Heart right ventricle (tissue), 16 donors: ENCODE results near the gene DEFB108B. TPM values are rescaled to one million over a fixed set of nuclear protein-coding genes. Genes with fewer than 3 reads are reported as not detected.
"Not testable (repeated sequence)": the region's sequence is repeated elsewhere in the genome, so short reads cannot be mapped to it uniquely, and the experiment has no call there.

Experiments used
- ATAC-seq, 8 donors: fragments of 200-7000 bp; cut with Tn5 transposase; one replicate each; pipeline ENCODE4 v1.9.1; 2020; ENCODE audit warnings: mild to moderate bottlenecking in 8 of 8, moderate library complexity in 8 of 8, moderate number of reproducible peaks in 1 of 8
- DNase-seq, 2 donors: peaks; one replicate each; pipeline ENCODE4 v3.0.0-alpha.2; 2020
- H3K27ac ChIP-seq, 10 donors: fragments of 200-600 bp; sonication (generic) in 2 of 10; one replicate each; pipeline versions ENCODE4 v1.5.0 to v1.8.0; 2020 to 2022; ENCODE audit warnings: mild to moderate bottlenecking in 3 of 10
- H3K27me3 ChIP-seq, 7 donors: fragments of 200-600 bp; one replicate each; pipeline ENCODE4 v1.8.0; 2021 to 2022; ENCODE audit warnings: mild to moderate bottlenecking in 2 of 7
- H3K36me3 ChIP-seq, 9 donors: fragments of 200-600 bp; sonication (generic) in 1 of 9; one replicate each; pipeline versions ENCODE4 v1.5.0 to v1.8.0; 2020 to 2022; ENCODE audit warnings: mild to moderate bottlenecking in 2 of 9
- H3K4me1 ChIP-seq, 9 donors: fragments of 200-600 bp; sonication (generic) in 1 of 9; one replicate each; pipeline versions ENCODE4 v1.5.0 to v1.8.0; 2020 to 2022; ENCODE audit warnings: mild to moderate bottlenecking in 4 of 9
- H3K4me3 ChIP-seq, 10 donors: fragments of 200-600 bp; sonication (generic) in 2 of 10; one replicate each; pipeline versions ENCODE4 v1.5.0 to v1.8.0; 2020 to 2022; ENCODE audit warnings: mild to moderate bottlenecking in 7 of 10, moderate library complexity in 2 of 10
- H3K9me3 ChIP-seq, 11 donors: fragments of 200-600 bp in 10 of 11; sonication (generic) in 2 of 11; one replicate each; pipeline versions ENCODE4 v1.5.0 to v1.8.0; 2013 to 2022; ENCODE audit warnings: mild to moderate bottlenecking in 2 of 11, control low read depth in 1 of 11, moderate library complexity in 1 of 11
- CTCF ChIP-seq, 9 donors: fragments of 200-600 bp; sonication (generic) in 2 of 9; IDR thresholded peaks; one replicate each; pipeline versions ENCODE4 v1.5.0 to v1.8.0; 2021 to 2022; ENCODE audit warnings: antibody characterized with exemption in 9 of 9, mild to moderate bottlenecking in 5 of 9, moderate library complexity in 1 of 9
- WGBS, 2 donors: extraction: QIAGEN DNeasy Blood & Tissue Kit; methylation state at CpG; one replicate each; pipeline ENCODE4 v1.1.7; 2013; ENCODE audit warnings: inconsistent platforms in 1 of 2; 5-methylcytosine and 5-hydroxymethylcytosine counted together
- intact Hi-C, 10 donors: fragments of 100-400 bp; cut with DNase I; formaldehyde crosslinking; loops; one replicate each; pipeline versions ENCODE4 v1.11.1 to v1.14.2; 2022
- polyA plus RNA-seq, 2 donors: library from polyadenylated mRNA; stranded (reverse); fragments of 200-250 nt; gene quantifications; one replicate each; pipeline ENCODE4 v1.2.3, GENCODE V29; 2013
- total RNA-seq, 10 donors: library from RNA; stranded (reverse); fragmentation: NEBNext Ultra II Directional in 3 of 10; extraction: Animal tissue kit (Norgen Biotek cat#: 25700) in 3 of 10; gene quantifications; one replicate each; pipeline versions ENCODE4 v1.2.1 to v1.2.4, GENCODE V29; 2021 to 2023
- donor health status: Arrhythmogenic right ventricular cardiomyopathy.
- donor health status: ischemic (EF 13 %, LVEDD 7.1; RV severe dilation, severe dysfunction).
- donor health status: healthy with polysubstance abuse.
- donor health status: DM: no; HTN: yes; CAD: no.
- donor health status: DM: no; HTN: no; CAD: no.
- donor health status: ischemic (EF 25% LVEDD 6.9; RV normal size, moderate dysfunction).
- donor health status: ischemic (EF 25% LVEDD 5.7; RV mildly dilated, moderate dysfunction).
- donor health status: healthy.
- donor health status: DM: yes; HTN: yes; CAD: no.
- donor health status: Ischemic cardiomyopathy.
- donor health status: ischemic (EF 35%, LVEDD 5.7; RV mildly dilated, moderate dysfunction).
- donor health status: nonischemic (EF 11% LVEDD 7.7; RV severe dilation, severe dysfunction).
- donor health status: DM: yes; HTN: yes; CAD: no.
- donor health status: PGD.
- donor health status: ischemic (EF 29% LVEDD 5.4; RV normal size, mild dysfunction).
- donor health status: nonischemic (EF 23%, LVEDD 6.1; RV moderate dilation, normal function).

The DEFB108B gene
- total and polyA plus RNA-seq, 12 donors = not detected

- H3K36me3 ChIP-seq, H3K27ac ChIP-seq, H3K4me3 ChIP-seq, intact Hi-C loops, DNase-seq, H3K27me3 ChIP-seq, ATAC-seq, H3K4me1 ChIP-seq, H3K9me3 ChIP-seq: not testable (repeated sequence)
- 83 to 88% methylated on average over 6 of the region's 6 CpGs for WGBS, 2 donors
These were observed 9.7 kb downstream of the DEFB108B start for GRCh38 chr11:71842720-71843119.

GRCh38 chr11:71843355-71843754 lies 10.4 kb downstream of the DEFB108B start:
- 93 to 94% methylated on average over 4 of the region's 4 CpGs for WGBS, 2 donors
- intact Hi-C loops, H3K36me3 ChIP-seq, H3K27me3 ChIP-seq, DNase-seq, H3K27ac ChIP-seq, ATAC-seq, H3K4me3 ChIP-seq, H3K4me1 ChIP-seq: not testable (repeated sequence)
- peaks cover 0 to 13% (median 0%) of the 10 kb centered on the region in 11 donors for H3K9me3 ChIP-seq

GRCh38 chr11:71843858-71844257 lies 10.9 kb downstream of the DEFB108B start:
- DNase-seq (no peak), ATAC-seq (no peak)
- WGBS, 2 donors = 67 to 68% methylated on average over 15 of the region's 15 CpGs
- intact Hi-C loops = no loop called here
- no peak for TF ChIP-seq CTCF (IDR thresholded peaks at IDR 0.05)
- no peaks in the 10 kb centered on the region for H3K4me1 ChIP-seq
- no peaks in the 10 kb centered on the region for H3K27me3 ChIP-seq
- H3K9me3 ChIP-seq = peaks cover 0 to 15% (median 0%) of the 10 kb centered on the region in 11 donors
- no peak overlapping the region for H3K27ac ChIP-seq
- H3K36me3 ChIP-seq = no peaks in the 10 kb centered on the region
- no peak overlapping the region for H3K4me3 ChIP-seq

DNA sequence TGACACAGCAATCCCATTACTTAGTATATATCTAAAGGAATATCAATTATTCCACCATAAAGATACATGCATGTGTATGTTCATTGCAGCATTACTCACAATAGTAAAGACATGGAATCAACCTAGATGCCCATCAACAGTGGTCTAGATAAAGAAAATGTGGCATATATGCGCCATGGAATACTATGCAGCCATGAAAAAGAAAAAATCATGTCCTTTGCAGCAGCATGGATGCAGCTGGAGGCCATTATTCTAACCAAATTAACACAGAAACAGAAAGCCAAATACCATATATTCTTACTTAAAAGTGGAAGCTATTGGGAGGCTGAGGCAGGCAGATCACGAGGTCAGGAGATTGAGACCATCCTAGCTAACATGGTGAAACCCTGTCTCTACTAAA lies 20.9 kb downstream of the DEFB108B start:
- not testable (repeated sequence) for DNase-seq
- 87 to 93% methylated on average over 2 of the region's 2 CpGs for WGBS, 2 donors

GRCh38 chr11:71855880-71856279 lies 22.9 kb downstream of the DEFB108B start:
- H3K27me3 ChIP-seq, ATAC-seq: not testable (repeated sequence)
- WGBS, 2 donors = 37 to 67% methylated on average over 2 of the region's 2 CpGs

More for the DNA sequence above, 20.9 kb downstream of the DEFB108B start:
- ATAC-seq, H3K4me3 ChIP-seq, intact Hi-C loops, H3K27me3 ChIP-seq, H3K27ac ChIP-seq, H3K36me3 ChIP-seq, H3K4me1 ChIP-seq: not testable (repeated sequence)
- peaks cover 0 to 18% (median 0%) of the 10 kb centered on the region in 11 donors for H3K9me3 ChIP-seq

GRCh38 chr11:71860835-71861234 lies 27.8 kb downstream of the DEFB108B start:
- intact Hi-C loops, H3K4me3 ChIP-seq, H3K4me1 ChIP-seq, DNase-seq, H3K27me3 ChIP-seq, H3K9me3 ChIP-seq, H3K36me3 ChIP-seq: not testable (repeated sequence)
- peak in 2 of 8 donors; percentile 57 to 68 for ATAC-seq
- 63 to 69% methylated on average over 3 of the region's 3 CpGs for WGBS, 2 donors
- H3K27ac ChIP-seq = peak overlapping the region in 2 of 10 donors; percentile 9 to 22

More at GRCh38 chr11:71855880-71856279, 22.9 kb downstream of the DEFB108B start:
- H3K36me3 ChIP-seq, H3K4me3 ChIP-seq, H3K9me3 ChIP-seq, H3K27ac ChIP-seq, H3K4me1 ChIP-seq, DNase-seq, intact Hi-C loops: not testable (repeated sequence)

DNA sequence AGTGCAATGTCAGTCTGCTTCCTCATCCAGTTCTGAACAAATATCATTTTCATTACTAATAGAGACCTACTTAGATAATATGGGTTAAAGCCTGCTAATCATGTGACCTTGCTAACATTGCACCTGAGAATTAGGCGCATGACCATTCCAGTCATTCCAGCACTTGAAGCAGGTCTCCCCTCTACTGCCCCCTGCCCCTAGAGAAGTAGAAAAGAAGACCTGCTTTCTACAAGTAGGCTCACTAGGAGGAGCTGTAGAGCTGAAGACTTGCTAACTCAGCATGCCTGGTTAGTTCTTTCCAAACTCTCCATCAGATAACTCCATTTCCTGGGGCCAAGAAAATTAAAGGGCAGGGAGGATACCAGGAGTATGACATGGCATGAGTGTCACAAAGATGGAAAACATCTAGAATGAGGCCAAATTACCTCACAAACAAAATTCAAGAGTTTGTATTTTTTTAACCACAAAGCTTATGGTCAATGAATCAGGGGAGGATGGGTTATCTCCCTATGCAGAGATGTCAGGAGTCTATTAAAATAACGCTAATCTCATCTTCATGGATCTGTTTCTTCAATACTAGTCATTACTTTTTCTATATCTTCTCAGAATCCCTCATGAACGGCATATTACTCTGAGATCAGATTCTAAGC lies 31.1 kb downstream of the DEFB108B start:
- H3K9me3 ChIP-seq, intact Hi-C loops, DNase-seq, H3K36me3 ChIP-seq, H3K4me3 ChIP-seq, ATAC-seq, H3K27ac ChIP-seq, H3K4me1 ChIP-seq, H3K27me3 ChIP-seq: not testable (repeated sequence)
- WGBS, 2 donors = 64 to 73% methylated on average over 3 of the region's 3 CpGs
- peak in 7 of 9 donors; percentile 25 to 60 (median 50) for TF ChIP-seq CTCF (IDR thresholded peaks at IDR 0.05)
